AG04450 (cell line): ENCODE data around the gene RAPGEF1. TPM values are rescaled to one million over a fixed set of nuclear protein-coding genes. Genes with fewer than 3 reads are reported as not detected.

Experiments used
- CTCF ChIA-PET: fragments of 300-600, 350-600 bp; formaldehyde crosslinking; extraction: SDS; loops from one replicate; lab custom pipeline; 2022; ENCODE audit warnings: antibody characterized with exemption, inconsistent platforms; lab: Charles Lee
- POLR2A ChIA-PET: fragments of 350-600 bp; formaldehyde crosslinking; extraction: SDS; loops from one replicate; lab custom pipeline; 2021; ENCODE audit warnings: antibody characterized with exemption, inconsistent platforms; lab: Yijun Ruan, JAX
- DNase-seq: peaks from one replicate; pipeline ENCODE4 v3.0.0-alpha.2; 2011; ENCODE audit warnings: low read depth, low spot score
- H3K27ac ChIP-seq: one replicate; pipeline ENCODE4 v1.5.1; 2012; ENCODE audit warnings: low read depth, low read length, control low read depth
- H3K27me3 ChIP-seq: one replicate; pipeline ENCODE4 v1.6.0; 2012; ENCODE audit warnings: low read length; ENCODE audit not compliant: control insufficient read depth, insufficient read depth
- H3K4me3 ChIP-seq: 2 replicates; pipeline ENCODE4 v1.5.1; 2011; ENCODE audit warnings: mild to moderate bottlenecking, low read depth, low read length, control low read depth
- H3K9me3 ChIP-seq: 2 replicates; pipeline ENCODE4 v1.5.1; 2012; ENCODE audit warnings: low read length; ENCODE audit not compliant: control insufficient read depth, insufficient read depth
- CTCF ChIP-seq: IDR thresholded peaks from 2 replicates; pipeline ENCODE4 v1.5.1; 2011; ENCODE audit warnings: low read depth, low read length, control low read depth, inconsistent platforms
- polyA plus RNA-seq: library from polyadenylated mRNA; depleted of rRNA; stranded (reverse); fragments of >200 nt; gene quantifications from 2 replicates; pipeline ENCODE4 v1.2.3, GENCODE V29; 2011

The RAPGEF1 gene
- polyA plus RNA-seq, 1 experiment: 27.6 TPM

GRCh38 chr9:131744720-131745201 is 4.9 kb upstream of the RAPGEF1 start:
- Histone ChIP-seq H3K27me3 (peaks cover 7% of the 10 kb centered on the region), H3K9me3 (no peaks in the 10 kb centered on the region; the same call in 1 of the 2 replicates), H3K27ac (no peak overlapping the region), H3K4me3 (no peak overlapping the region)
- ChIA-PET CTCF (interaction anchor here (0.6 to 4.7 kb wide), 3 partner anchors 65 to 492 kb away, joined by 3 to 48 read pairs (median 3); no protein-coding TSS in a partner anchor), POLR2A (interaction anchor here (0.5 to 1.2 kb wide), 2 partner anchors 15 to 47 kb away, joined by 3 to 6 read pairs; no protein-coding TSS in a partner anchor)
- TF ChIP-seq CTCF: no peak
- DNase-seq: no peak

DNA sequence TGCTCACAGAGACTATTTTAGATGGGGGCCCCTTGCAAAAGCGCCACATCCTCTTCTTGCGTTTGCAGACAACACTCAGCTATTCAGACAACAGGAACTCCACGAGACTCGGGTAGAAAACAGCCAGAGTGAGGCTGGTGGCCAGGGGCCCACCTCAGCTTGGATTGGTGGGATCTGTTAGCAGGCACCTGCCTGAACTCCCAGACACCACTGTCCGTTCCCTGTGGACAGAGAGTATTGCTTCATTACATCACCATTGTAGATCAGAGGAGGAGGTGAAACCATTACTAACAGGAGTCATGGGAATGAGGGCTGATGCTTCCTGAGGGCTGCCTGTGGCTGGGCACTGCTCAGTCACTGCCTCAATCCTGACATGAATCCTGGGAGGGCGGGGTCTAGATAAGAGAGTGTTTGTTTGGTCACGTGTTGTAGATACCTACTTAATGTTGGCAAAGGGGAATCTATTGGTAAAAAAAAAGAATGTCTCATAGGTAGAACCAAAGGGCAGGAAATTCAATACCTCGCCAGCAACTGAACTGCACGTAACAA is 4.4 kb upstream of the RAPGEF1 start:
- TF ChIP-seq CTCF: no peak
- POLR2A ChIA-PET: interaction anchor here (0.5 to 1.2 kb wide), 2 partner anchors 15 to 47 kb away, joined by 3 to 6 read pairs; no protein-coding TSS in a partner anchor

GRCh38 chr9:131743501-131743900 is 3.6 kb upstream of the RAPGEF1 start:
- no peaks in the 10 kb centered on the region; the same call in 1 of the 2 replicates for H3K9me3 ChIP-seq
- ChIA-PET POLR2A (no interaction called here), CTCF (interaction anchor here (0.5 to 4.7 kb wide), 4 partner anchors 152 to 346 kb away, joined by 4 to 48 read pairs (median 5); no protein-coding TSS in a partner anchor)
- no peak for TF ChIP-seq CTCF
- H3K27ac ChIP-seq: no peak overlapping the region
- H3K27me3 ChIP-seq: peaks cover 4% of the 10 kb centered on the region
- no peak overlapping the region for H3K4me3 ChIP-seq
- no peak for DNase-seq

More for the DNA sequence above, 4.4 kb upstream of the RAPGEF1 start:
- Histone ChIP-seq H3K27ac (peak overlapping the region; percentile 31), H3K9me3 (no peaks in the 10 kb centered on the region; the same call in 1 of the 2 replicates), H3K4me3 (no peak overlapping the region), H3K27me3 (peaks cover 4% of the 10 kb centered on the region)
- CTCF ChIA-PET: interaction anchor here (0.5 to 4.7 kb wide), 6 partner anchors 65 to 492 kb away, joined by 3 to 48 read pairs (median 4); no protein-coding TSS in a partner anchor
- DNase-seq: no peak

DNA sequence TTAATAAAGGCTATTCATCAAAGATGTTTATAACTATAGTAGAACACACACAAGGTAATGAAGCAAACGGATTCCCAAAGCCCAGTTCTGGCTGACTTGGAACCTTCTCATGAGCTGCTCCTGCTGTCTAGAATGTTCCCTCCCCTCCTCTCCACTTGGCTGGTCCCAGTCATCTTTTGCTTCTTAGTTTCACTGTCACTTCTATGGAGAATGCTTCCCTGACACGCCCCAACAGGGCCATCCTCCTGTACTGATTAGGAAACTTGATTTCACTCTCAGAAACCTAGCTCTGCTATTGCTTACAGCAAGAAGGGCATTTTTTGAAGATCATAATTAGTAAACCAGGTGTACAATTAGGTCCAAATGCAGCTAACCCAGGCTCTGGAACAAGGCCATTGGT is 3.2 kb upstream of the RAPGEF1 start:
- no peak for DNase-seq
- ChIA-PET CTCF (interaction anchor here (1.2 to 4.7 kb wide), 2 partner anchors 133 to 152 kb away, joined by 3 to 48 read pairs; no protein-coding TSS in a partner anchor), POLR2A (no interaction called here)
- Histone ChIP-seq H3K9me3 (no peaks in the 10 kb centered on the region; the same call in 1 of the 2 replicates), H3K27ac (no peak overlapping the region), H3K27me3 (peaks cover 4% of the 10 kb centered on the region), H3K4me3 (no peak overlapping the region)
- TF ChIP-seq CTCF: no peak

DNA sequence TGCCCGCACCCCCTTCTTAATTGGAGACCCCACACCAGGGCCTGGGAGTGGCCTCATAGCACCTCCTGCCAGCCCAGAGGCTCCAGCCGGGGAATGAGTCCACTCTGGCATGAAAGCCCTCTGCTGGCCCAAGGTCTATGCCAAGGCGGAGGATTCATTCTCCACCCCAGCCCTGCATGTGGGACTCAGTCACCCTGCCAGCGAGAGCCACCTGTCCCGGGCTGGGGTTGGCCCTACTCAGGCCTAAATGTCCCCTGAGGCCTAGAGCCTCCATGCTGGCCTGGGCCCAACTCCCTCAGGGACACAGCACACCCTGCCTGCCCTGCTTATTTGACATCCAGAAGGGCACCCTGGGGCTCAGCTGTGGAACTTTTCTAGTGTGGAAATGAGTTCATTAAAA is 1.0 kb upstream of the RAPGEF1 start:
- no peak overlapping the region for H3K27ac ChIP-seq
- no peaks in the 10 kb centered on the region; the same call in 1 of the 2 replicates for H3K9me3 ChIP-seq
- CTCF ChIA-PET: interaction anchor here (0.6 to 3.6 kb wide), 28 partner anchors 9 to 521 kb away, joined by 3 to 56 read pairs (median 4); partner anchors contain the start of gene POMT1
- no peak overlapping the region for H3K4me3 ChIP-seq
- POLR2A ChIA-PET: no interaction called here
- no peak for DNase-seq
- no peak for TF ChIP-seq CTCF
- peaks cover 4% of the 10 kb centered on the region for H3K27me3 ChIP-seq
